GM19395 (cell line): ENCODE data around the gene UQCC3.
"Not testable (repeated sequence)": the region's sequence is repeated elsewhere in the genome, so short reads cannot be mapped to it uniquely, and the experiment has no call there.

Experiments
- ATAC-seq: cut with Tn5 transposase; IDR thresholded peaks from one replicate; pipeline ENCODE4 v1.9.1; 2021; ENCODE audit warnings: mild to moderate bottlenecking, moderate library complexity; ENCODE audit not compliant: unreplicated experiment

Gene UQCC3

GRCh38 chr11:62665599-62666258, 5.7 kb upstream of the UQCC3 start:
- peak; percentile 35 for ATAC-seq

DNA sequence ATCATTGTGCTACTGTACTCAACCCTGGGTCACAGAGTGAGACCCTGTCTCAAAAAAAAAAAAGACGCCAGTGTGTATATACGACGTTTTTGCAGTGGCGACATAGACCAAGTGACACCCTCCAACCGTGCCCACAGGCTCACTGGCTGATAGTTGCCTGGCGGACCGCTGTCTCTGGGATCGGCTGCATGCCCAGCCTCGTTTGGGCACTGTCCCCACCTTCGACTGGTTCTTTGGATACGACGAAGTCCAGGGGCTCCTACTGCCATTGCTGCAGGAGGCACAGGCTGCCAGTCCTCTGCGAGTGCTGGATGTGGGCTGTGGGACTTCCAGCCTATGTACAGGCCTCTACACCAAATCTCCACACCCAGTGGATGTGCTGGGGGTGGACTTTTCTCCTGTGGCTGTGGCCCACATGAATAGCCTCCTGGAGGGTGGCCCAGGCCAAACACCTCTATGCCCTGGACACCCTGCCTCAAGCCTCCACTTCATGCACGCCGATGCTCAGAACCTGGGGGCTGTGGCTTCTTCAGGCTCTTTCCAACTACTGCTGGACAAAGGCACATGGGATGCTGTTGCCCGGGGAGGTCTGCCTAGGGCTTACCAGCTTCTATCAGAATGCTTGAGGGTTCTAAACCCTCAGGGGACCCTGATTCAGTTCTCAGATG, 5.1 kb upstream of the UQCC3 start:
- ATAC-seq = no peak

- no peak for ATAC-seq
These were observed 4.0 kb upstream of the UQCC3 start for GRCh38 chr11:62667460-62667859.

- no peak for ATAC-seq
These were observed 1.9 kb upstream of the UQCC3 start for GRCh38 chr11:62669420-62670161.

GRCh38 chr11:62671236-62671607, 251 bp upstream of the UQCC3 start:
- peak; percentile 6 for ATAC-seq

DNA sequence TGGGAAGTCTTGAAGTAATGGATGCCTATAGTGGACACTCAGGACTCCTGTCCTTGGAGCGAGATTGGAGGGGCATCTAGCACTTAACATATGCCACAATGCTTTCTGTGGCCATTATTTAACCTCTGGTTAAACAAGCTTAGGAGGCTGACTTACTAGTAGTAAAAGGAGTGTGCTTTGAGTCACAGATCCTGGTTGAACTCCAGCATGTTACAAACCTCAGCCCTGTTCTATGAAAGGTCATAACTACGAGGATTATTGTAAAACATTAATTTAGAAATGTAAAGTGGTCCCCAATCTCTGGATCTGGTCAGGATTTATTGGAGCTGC, 1.7 kb downstream of the UQCC3 start:
- ATAC-seq = no peak

- not testable (repeated sequence) for ATAC-seq
These were observed 3.9 kb downstream of the UQCC3 start for GRCh38 chr11:62675415-62675814.

GRCh38 chr11:62676698-62677097, 5.2 kb downstream of the UQCC3 start:
- ATAC-seq = no peak

DNA sequence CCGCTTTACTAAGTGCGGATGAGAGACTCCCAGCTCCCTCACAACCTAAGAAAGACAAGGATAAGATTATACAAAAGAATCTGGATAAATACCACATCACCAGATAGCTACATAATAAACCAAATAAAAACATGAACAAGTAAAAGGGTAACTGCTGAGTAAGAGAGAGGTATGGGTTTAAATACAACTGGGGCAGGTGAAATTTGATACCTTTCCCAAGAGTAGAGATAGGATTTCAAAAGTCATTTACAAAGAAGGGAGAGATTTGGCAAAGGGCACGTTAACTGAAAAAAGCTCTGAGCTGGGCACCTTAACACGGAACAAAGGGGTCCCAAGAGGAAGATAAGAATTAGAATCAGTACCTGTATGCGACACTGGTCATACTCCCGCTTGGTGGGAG, 5.7 kb downstream of the UQCC3 start:
- no peak for ATAC-seq

DNA sequence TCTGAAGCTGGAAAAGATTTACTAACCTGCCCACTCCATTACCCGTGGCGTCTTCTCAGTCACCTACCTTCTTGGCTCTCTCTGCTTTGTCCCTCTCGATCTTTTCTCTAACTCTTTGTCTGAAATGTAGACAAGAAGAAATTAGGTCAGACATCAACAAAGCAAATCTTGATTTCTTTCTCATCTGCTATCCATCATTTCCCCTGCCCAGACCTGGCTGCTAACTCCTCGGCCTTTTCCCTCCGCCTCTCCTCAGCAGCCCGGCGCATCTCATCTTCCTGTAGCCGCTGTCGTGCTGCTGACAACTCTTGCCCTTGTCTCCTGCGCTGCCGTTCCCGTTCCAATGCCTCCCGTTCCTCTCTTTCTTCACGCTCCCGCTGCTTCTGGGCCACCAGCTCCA, 6.2 kb downstream of the UQCC3 start:
- ATAC-seq = no peak

- ATAC-seq = no peak
These were observed 6.9 kb downstream of the UQCC3 start for GRCh38 chr11:62678433-62678769.

DNA sequence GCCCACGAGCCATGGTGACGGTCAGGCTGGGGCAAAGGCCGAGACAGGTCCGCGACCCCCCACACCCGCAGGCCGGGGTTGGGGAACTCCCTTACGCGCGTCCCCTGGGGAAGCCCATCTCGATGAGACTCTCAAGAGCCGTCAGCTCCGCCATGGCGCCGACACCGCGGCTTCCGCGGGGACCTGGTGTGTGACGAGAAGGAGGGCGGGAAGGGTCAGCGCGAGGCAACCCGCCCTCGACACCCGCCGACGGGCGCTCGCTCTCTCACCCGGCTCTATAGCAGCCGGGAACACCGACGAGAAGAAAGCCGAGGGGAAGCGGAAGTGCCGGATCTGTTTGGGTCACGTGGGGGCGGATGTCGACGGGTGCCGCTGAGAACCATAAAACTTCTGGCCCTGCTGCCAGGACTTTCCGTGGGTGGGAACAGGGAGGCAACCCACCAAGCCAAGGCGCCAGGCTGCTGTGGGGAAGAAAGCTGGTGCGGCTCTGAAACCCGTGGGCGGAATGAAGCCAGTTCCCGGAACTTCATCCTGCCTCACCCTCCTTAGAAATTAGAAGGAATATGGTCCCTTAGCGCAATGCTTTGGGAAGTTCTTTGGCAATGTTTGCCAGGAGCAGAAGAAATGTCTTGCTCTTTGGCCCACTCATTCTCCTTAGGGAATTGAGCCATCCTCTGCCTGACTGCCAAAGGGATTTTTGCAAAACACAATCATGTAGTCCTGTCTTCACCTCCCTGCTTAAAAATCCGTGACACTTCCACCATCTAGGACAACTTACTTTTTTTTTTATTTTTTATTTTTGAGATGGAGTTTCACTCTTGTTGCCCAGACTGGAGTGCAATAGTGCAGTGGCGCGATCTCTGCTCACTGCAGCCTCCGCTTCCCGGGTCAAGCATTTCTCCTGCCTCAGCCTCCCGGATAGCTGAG, 7.6 kb downstream of the UQCC3 start, which contains the start of gene UBXN1:
UBXN1 (minus strand) TSS at position 304 of the 927 bp plus-strand sequence; CDS start at position 154, 150 bp downstream.
- peak; percentile 84 for ATAC-seq

DNA sequence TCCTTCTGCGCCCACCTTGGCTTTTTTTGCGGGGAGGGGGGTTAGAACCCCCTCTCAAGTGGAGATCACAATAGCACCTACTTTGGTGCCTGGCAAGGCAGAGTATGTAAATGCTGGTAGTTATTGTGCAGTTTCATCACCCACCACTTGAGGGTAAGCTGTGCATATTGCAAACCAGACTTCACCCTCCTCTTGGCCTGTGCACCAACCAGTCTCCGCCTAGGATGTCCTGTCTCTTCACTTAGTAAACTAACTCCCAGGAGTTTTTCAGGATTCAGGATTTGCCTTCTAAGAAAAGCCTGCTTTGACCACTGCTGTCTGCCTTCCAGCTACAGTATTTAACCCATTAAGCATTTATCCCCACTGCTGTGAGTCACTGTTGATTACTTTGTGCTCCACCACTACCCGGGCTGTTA, 9.4 kb downstream of the UQCC3 start:
- ATAC-seq = no peak

- ATAC-seq = no peak
These were observed 11.0 kb downstream of the UQCC3 start for GRCh38 chr11:62682518-62682917.

- ATAC-seq = no peak
These were observed 16.3 kb downstream of the UQCC3 start for GRCh38 chr11:62687508-62688396.

DNA sequence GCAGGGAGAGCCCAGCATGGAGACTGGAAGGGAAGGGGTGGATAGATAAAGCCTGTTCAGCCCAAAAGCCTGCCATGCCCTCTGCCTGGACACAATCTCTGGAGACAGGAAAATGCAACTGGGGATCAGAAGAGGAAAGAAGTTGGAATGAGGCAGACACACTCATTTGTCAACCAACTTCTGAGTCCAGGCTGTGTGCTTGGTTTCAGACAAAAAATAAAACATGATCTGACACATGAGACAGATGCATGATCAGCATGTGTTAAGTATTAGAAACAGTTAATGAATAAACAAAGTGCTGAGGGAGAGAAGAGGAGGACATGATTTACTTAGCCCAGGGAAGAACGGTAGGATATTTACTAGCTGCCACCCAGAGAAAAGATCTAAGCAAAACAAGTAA, 17.0 kb downstream of the UQCC3 start:
- no peak for ATAC-seq

GRCh38 chr11:62689421-62690183, 18.1 kb downstream of the UQCC3 start, which contains the start of gene LRRN4CL:
Gene LRRN4CL (minus strand): TSS chr11:62689530. CDS start chr11:62688508, 1,022 bp downstream.
- ATAC-seq = no peak

DNA sequence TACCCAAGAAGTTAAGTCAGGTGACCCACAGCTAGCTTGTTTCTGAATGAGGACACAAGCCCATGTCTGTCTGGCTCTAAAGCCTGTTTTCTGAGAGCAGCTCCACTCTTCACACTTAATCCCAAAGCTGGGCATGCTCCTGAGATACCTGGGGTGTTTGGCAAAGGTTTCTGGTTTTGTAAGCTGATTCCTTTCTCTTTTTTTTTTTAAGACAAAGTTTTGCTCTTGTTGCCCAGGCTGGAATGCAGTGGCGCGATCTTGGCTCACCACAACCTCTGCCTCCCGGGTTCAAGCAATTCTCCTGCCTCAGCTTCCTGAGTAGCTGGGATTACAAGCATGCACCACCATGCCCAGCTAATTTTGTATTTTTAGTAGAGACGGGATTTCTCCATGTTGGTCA, 22.2 kb downstream of the UQCC3 start:
- ATAC-seq = not testable (repeated sequence)

DNA sequence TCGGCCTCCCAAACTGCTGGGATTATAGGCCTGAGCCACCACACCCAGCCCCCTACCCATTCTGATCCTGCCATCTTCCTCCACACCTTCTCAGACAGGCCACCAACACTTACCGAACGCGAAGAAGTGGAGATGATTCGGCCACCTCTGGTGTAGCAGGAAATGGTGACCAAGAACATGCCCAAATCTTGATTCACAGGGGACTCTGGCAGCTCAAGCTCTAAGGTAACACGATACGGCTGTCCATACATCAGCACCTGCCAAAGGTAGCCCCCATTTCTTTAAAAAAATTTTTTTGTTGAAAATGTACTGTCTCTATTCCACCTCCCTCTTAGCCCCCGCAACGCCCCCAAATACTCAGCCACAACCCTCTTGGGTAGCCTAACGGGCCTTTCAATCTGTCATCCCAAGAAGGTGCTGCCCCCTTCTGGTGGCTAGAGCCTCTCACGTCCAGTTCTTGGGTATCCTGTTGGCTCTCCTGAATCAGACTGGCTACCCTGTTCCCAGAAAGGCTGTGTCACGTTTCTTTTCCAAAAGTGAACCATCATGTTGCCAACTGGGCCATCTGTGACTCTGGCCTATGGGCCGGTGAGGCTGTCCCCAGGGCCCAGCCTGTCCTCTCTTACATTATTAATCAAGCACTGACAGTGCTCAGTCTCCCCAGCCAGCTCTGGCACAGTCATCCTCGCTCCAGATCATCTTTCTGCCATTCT, 23.1 kb downstream of the UQCC3 start:
- no peak for ATAC-seq
